HG02623 (cell line): ENCODE measurements around the gene EXOSC5.
"Not testable (repeated sequence)": the region's sequence is repeated elsewhere in the genome, so short reads cannot be mapped to it uniquely, and the experiment has no call there.

Experiments used
- ATAC-seq: cut with Tn5 transposase; IDR thresholded peaks from one replicate; pipeline ENCODE4 v1.9.1; 2021; ENCODE audit warnings: moderate library complexity; ENCODE audit not compliant: unreplicated experiment

The EXOSC5 gene

DNA sequence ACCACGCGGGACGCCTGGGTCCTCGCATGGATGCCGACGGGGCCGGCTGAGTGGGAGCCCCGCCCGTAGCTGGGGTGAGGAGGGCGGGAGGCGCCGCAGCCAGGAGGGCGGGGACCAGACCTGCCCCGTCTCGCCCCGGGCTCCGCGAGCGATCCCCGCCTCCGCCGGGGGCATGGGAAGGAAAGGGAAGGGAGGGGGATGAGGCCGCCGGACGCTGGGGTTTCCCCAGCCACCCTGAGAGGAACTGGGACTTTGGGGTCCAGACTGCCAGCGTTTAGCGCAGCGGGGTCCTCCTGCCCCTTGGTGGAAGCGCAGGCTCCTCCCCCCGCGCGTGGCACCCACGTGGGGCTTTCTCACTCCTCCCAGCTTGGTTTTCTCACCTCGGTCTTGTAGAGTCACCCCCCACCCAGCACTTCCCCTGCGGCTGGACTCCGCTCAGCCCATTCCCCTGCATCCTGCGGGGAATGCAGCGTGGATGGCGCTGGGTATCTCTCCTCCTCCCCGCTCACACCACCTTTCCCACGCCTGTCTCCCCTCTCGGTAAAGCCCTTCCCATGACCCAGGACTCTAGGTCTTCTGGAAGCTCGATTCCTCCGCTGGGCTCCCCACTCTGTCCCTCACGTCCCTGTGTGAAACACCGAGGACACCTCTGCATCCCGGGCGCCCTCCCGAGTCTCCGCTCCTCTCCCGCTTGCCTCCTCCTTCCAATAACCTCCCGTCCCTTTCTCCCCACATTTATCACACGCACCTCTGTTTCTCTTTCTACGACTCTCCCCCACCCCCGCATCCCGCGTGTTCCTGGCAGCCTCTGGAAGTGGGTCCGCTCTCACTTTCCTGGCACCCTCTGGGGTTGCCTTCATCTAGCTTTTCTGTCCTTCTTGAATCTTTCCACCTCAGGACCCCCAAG is 45.6 kb downstream of the EXOSC5 start:
- ATAC-seq, result peak; percentile 31

DNA sequence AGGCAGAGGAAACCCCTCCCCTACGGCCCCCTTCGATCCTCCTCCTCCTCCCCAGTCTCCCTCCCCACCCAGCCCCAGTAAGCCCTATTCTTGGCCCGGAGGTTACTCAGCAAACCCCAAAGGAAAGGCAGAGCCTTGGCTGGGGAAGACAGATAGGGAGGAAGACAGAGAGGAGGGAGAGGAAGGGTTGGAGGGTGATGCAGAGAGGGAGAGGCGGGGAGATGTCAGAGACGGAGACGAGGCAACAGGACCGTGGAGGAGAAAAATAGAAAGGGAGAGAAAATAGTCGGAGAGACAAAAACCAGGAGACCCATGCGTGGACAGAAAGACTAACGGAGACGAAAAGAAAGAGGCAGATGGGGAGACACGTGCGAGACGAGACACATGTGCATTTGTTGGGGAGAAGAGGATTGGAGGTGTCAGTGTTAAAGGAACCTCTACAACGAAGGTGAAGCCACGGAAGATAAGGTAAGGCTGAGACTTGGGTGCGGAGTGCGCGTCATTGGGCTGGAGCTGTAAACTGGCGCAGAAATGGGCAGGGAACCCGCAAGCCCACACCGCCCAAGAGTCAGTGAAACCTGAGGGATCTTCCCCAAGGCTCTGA is 46.3 kb downstream of the EXOSC5 start:
- no peak for ATAC-seq

DNA sequence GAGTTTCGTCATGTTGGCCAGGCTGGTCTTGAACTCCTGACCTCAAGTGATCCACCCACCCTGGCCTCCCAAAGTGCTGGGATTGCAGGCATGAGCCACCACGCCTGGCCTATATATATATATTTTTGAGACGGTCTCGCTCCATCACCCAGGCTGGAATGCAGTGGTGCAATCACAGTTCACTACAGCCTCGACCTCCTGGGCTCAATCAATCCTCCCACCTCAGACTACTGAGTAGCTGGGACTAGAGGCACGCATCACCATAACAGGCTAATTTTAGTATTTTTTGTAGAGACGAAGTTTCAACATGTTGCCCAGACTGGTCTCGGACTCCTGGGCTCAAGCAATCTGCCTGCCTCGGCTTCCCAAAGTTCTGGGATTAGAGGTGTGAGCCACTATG is 50.2 kb downstream of the EXOSC5 start:
- not testable (repeated sequence) for ATAC-seq

DNA sequence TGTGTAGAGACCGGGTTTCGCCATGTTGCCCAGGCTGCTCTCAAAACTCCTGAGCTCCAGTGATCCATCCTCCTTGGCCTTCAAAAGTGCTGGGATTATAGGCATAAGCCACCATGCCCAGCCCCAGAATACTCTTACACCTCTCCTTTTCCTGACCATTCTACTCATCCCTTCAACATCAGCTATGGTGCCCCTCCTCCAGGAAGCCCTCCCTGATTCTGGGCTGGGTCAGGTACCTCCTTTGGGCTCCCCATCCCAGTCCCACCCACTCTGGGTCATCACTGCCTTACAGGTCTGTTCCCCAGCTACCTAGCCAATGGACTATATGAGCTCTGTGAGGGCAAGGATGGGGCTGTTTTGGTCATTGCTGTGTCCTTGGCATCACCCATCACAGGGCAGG is 53.0 kb downstream of the EXOSC5 start:
- no peak for ATAC-seq

DNA sequence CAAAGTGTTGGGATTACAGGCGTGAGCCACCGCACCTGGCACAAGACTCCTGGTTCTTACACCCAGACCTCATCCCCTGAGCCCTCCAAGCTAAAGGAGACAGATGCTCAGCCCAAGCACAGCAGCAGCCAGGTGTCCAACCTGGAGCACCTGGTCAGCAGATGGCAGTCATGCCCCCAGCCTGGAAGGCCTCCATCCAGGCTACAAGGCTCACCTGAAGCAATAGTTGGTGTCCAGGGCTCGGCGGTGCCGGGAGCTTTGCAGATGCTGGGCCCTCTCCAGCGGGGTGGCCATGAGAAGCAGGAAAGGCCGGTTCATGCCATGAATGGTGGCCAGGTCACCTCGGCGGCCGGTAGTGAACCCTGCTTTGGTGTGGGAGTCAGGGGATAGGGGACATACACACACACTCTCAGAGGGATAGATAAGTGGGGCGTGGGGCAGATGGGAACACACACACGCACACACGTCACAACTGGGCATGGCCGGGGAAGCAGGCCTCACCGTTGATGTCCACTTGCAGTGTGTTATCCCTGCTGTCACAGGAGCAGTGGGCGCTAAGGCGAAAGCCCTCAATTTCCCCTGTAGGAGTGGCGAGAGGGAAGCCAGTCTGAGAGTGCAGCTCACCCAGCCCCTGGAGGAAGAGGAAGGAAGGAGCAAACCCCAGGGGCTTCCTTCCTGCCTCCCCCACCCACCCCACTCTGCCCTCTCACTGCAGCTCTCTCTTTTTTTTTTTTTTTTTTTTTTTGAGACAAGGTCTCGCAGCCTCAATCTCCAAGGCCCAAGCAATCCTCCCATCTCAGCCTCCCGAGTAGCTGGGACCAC is 55.3 kb downstream of the EXOSC5 start:
- no peak for ATAC-seq

DNA sequence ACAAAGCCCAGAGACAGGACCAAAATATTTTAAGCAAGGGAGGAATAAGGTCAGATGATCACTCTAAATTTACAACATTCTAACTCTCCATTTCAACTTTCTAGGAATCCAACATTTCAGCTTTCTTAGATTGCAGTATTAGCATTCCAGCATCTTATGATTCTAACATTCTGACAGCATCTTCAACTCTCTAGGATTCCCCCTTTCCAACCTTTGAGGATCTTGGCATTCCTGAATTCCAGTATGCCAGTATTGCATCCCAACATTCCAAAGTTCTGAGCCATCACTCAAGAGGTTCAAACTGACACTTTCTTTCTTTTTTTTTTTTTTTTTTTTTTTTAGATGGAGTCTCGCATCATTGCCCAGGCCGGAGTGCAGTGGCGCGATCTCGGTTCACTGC is 57.2 kb downstream of the EXOSC5 start:
- no peak for ATAC-seq
